ENCODE data around the gene PAX1.

- TF ChIP-seq POLR2A (IDR thresholded peaks at IDR 0.05; ENCODE audit: insufficient read depth in 1 of 2, low read depth in 2 of 2, low read length in 2 of 2) (no peak), ZNF382 (CRISPR knock-in tag; IDR thresholded peaks at IDR 0.05; ENCODE audit: borderline replicate concordance) (no peak), KAT2B (IDR thresholded peaks at IDR 0.05; ENCODE audit: borderline replicate concordance, low read depth, low read length) (no peak), HDAC1 (CRISPR knock-in tag; IDR thresholded peaks at IDR 0.05) (no peak)
- TF ChIP-seq, protein P1, sequence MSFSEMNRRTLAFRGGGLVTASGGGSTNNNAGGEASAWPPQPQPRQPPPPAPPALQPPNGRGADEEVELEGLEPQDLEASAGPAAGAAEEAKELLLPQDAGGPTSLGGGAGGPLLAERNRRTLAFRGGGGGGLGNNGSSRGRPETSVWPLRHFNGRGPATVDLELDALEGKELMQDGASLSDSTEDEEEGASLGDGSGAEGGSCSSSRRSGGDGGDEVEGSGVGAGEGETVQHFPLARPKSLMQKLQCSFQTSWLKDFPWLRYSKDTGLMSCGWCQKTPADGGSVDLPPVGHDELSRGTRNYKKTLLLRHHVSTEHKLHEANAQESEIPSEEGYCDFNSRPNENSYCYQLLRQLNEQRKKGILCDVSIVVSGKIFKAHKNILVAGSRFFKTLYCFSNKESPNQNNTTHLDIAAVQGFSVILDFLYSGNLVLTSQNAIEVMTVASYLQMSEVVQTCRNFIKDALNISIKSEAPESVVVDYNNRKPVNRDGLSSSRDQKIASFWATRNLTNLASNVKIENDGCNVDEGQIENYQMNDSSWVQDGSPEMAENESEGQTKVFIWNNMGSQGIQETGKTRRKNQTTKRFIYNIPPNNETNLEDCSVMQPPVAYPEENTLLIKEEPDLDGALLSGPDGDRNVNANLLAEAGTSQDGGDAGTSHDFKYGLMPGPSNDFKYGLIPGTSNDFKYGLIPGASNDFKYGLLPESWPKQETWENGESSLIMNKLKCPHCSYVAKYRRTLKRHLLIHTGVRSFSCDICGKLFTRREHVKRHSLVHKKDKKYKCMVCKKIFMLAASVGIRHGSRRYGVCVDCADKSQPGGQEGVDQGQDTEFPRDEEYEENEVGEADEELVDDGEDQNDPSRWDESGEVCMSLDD (CRISPR knock-in tag; IDR thresholded peaks at IDR 0.05; ENCODE audit: borderline replicate concordance), result no peak
Measured at GRCh38 chr20:21708738-21709534, 3.5 kb downstream of the PAX1 start.

Data from HepG2 (cell line).